HL-60 (cell line): ENCODE measurements around the gene GABBR2.

ENCODE experiments used
- DNase-seq, 2 experiments: peaks; one replicate each; pipeline ENCODE4 v3.0.0-alpha.2; 2010 to 2020; ENCODE audit warnings: low read depth in 1 of 2, low spot score in 1 of 2
- H3K27ac ChIP-seq: fragments of 250-450 bp; sonication (Bioruptor Pico); replicated peaks from 2 replicates; pipeline ENCODE4 v1.5.1; 2020; ENCODE audit warnings: mild to moderate bottlenecking, moderate library complexity
- H3K27me3 ChIP-seq: fragments of 250-450 bp; sonication (Bioruptor Pico); 2 replicates; pipeline ENCODE4 v1.5.1; 2021; ENCODE audit warnings: mild to moderate bottlenecking, moderate library complexity; ENCODE audit not compliant: insufficient read depth, poor library complexity, severe bottlenecking
- H3K4me3 ChIP-seq: replicated peaks from 2 replicates; pipeline ENCODE4 v1.5.1; 2011; ENCODE audit warnings: mild to moderate bottlenecking, control low read depth, low read length; ENCODE audit not compliant: insufficient read depth
- GABPA ChIP-seq: IDR thresholded peaks from 2 replicates; pipeline ENCODE4 v1.6.1; 2012; ENCODE audit warnings: low read depth
- POLR2AphosphoS5 ChIP-seq: IDR thresholded peaks from 2 replicates; pipeline ENCODE4 v1.6.1; 2012; ENCODE audit warnings: low read depth
- REST ChIP-seq: IDR thresholded peaks from 2 replicates; pipeline ENCODE4 v1.6.1; 2012; ENCODE audit warnings: low read depth; ENCODE audit not compliant: insufficient replicate concordance
- SPI1 ChIP-seq: IDR thresholded peaks from 2 replicates; pipeline ENCODE4 v1.6.1; 2012; ENCODE audit warnings: low read depth, mild to moderate bottlenecking, borderline replicate concordance
- TF ChIP-seq, protein P1 (sequence below): IDR thresholded peaks from one replicate; pipeline ENCODE4 v1.5.1; 2011; ENCODE audit warnings: low read length, control low read depth, inconsistent platforms; ENCODE audit not compliant: insufficient read depth

GABBR2 gene

DNA sequence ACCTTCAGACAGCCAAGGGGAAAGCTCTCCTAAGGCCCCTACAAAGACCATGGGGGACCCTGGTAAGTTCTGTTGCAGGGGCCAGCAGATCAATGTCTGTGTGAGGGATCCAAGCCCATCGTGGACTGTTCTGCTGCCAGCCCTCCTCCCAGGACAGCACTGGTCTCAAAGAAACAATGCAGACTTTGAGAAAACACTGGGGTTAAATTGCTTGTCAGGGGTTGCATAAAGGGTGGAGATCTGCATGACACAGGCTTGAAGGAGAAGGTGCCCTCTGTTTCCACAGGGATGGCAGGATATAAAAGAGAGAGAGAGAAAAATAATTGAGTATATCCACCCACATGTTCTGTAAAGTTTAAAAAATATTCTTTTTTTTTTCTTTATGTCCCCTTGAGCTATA is 295.7 kb downstream of the GABBR2 start:
- Histone ChIP-seq H3K27ac (no peak overlapping the region), H3K4me3 (no peak overlapping the region), H3K27me3 (no peaks in the 10 kb centered on the region)
- no peak for TF ChIP-seq GABPA
- TF ChIP-seq REST, result no peak
- TF ChIP-seq SPI1, result no peak
- TF ChIP-seq, protein P1, sequence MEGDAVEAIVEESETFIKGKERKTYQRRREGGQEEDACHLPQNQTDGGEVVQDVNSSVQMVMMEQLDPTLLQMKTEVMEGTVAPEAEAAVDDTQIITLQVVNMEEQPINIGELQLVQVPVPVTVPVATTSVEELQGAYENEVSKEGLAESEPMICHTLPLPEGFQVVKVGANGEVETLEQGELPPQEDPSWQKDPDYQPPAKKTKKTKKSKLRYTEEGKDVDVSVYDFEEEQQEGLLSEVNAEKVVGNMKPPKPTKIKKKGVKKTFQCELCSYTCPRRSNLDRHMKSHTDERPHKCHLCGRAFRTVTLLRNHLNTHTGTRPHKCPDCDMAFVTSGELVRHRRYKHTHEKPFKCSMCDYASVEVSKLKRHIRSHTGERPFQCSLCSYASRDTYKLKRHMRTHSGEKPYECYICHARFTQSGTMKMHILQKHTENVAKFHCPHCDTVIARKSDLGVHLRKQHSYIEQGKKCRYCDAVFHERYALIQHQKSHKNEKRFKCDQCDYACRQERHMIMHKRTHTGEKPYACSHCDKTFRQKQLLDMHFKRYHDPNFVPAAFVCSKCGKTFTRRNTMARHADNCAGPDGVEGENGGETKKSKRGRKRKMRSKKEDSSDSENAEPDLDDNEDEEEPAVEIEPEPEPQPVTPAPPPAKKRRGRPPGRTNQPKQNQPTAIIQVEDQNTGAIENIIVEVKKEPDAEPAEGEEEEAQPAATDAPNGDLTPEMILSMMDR, result no peak
- TF ChIP-seq POLR2AphosphoS5, result no peak
- DNase-seq, result no peak

DNA sequence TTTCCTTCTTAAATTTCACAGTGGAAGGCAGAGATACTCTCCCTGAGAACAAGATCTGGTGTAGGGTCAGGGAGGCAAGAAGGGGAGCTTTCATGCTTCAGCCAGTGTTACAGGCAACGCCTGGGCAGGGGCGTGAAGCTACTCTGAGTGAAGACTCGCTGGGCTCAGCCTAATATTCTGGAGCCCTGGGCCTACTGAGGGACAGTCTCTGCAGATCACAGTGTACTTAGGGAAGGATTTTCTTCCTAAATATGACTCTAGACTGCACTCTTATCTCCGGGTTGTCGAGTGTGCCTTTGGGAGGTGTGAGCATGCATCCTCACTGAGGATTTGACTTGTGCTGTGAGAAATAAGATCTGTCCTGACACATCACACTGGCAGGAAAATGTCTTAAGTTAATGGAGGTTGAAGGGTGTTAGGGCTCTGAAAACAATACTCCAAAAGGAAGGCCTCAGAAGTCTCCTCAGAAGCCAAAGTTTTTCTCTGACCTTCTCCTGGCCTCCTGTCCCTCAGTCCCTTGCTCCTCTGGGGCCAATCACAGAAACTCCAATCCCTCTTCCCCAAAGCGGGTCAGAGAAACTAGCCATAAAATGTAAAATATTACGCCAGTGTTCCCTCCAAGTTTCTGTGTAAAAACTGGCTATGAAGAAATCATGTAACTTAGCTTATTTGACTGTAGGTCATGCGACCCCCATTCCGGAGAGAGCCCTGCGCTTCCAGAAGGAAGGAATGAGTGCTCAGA is 296.5 kb downstream of the GABBR2 start:
- TF ChIP-seq SPI1, result no peak
- TF ChIP-seq GABPA, result no peak
- no peak overlapping the region for H3K27ac ChIP-seq
- DNase-seq, result no peak
- H3K27me3 ChIP-seq, result no peaks in the 10 kb centered on the region
- no peak overlapping the region for H3K4me3 ChIP-seq

- peak; percentile 61 for TF ChIP-seq POLR2AphosphoS5
- peak; percentile 86 for TF ChIP-seq SPI1
- TF ChIP-seq REST, result no peak
- TF ChIP-seq GABPA, result no peak
- TF ChIP-seq, protein P1, result no peak
- no peak overlapping the region for H3K27ac ChIP-seq
- no peak overlapping the region for H3K4me3 ChIP-seq
- DNase-seq, result peak; percentile 28 to 78
- H3K27me3 ChIP-seq, result peaks cover 3% of the 10 kb centered on the region
Observed at GRCh38 chr9:98410185-98410697, 298.5 kb downstream of the GABBR2 start.

- H3K4me3 ChIP-seq, result no peak overlapping the region
- no peak overlapping the region for H3K27ac ChIP-seq
- H3K27me3 ChIP-seq, result peaks cover 3% of the 10 kb centered on the region
- no peak for TF ChIP-seq REST
- TF ChIP-seq GABPA, result no peak
- TF ChIP-seq POLR2AphosphoS5, result no peak
- TF ChIP-seq SPI1, result no peak
- TF ChIP-seq, protein P1, result no peak
- DNase-seq, result no peak
Observed at GRCh38 chr9:98409719-98410118, 299.0 kb downstream of the GABBR2 start.
